ENCODE results near the gene LNPK. TPM values are rescaled to one million over a fixed set of nuclear protein-coding genes. Genes with fewer than 3 reads are reported as not detected.

LNPK gene
- total and polyA plus RNA-seq, 9 donors = 5.4 to 40.3 (median 21.4) TPM

- Histone ChIP-seq H3K4me1 (ENCODE audit: insufficient read depth) (no peaks in the 10 kb centered on the region), H3K36me3 (no peaks in the 10 kb centered on the region), H3K27me3 (no peaks in the 10 kb centered on the region), H3K4me3 (no peak overlapping the region), H3K27ac (no peak overlapping the region), H3K9me3 (no peaks in the 10 kb centered on the region)
- 73 to 82% (median 75%) methylated on average over 6 of the region's 6 CpGs for WGBS, 3 donors
- intact Hi-C loops (cut with DNase I) = no loop called here
- DNase-seq = no peak
- TF ChIP-seq POLR2A (IDR thresholded peaks at IDR 0.05) (no peak), EP300 (IDR thresholded peaks at IDR 0.05) (no peak)
- TF ChIP-seq, protein P1, sequence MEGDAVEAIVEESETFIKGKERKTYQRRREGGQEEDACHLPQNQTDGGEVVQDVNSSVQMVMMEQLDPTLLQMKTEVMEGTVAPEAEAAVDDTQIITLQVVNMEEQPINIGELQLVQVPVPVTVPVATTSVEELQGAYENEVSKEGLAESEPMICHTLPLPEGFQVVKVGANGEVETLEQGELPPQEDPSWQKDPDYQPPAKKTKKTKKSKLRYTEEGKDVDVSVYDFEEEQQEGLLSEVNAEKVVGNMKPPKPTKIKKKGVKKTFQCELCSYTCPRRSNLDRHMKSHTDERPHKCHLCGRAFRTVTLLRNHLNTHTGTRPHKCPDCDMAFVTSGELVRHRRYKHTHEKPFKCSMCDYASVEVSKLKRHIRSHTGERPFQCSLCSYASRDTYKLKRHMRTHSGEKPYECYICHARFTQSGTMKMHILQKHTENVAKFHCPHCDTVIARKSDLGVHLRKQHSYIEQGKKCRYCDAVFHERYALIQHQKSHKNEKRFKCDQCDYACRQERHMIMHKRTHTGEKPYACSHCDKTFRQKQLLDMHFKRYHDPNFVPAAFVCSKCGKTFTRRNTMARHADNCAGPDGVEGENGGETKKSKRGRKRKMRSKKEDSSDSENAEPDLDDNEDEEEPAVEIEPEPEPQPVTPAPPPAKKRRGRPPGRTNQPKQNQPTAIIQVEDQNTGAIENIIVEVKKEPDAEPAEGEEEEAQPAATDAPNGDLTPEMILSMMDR (IDR thresholded peaks at IDR 0.05) = no peak
Observed at GRCh38 chr2:176035013-176035691, 33.1 kb upstream of the LNPK start.

GRCh38 chr2:176027806-176028205, 25.7 kb upstream of the LNPK start:
- intact Hi-C loops (cut with DNase I) = no loop called here
- Histone ChIP-seq H3K4me3 (no peak overlapping the region), H3K36me3 (no peaks in the 10 kb centered on the region), H3K9me3 (no peaks in the 10 kb centered on the region), H3K27me3 (no peaks in the 10 kb centered on the region), H3K27ac (no peak overlapping the region), H3K4me1 (ENCODE audit: insufficient read depth) (no peaks in the 10 kb centered on the region)
- DNase-seq = no peak
- TF ChIP-seq, protein P1 (IDR thresholded peaks at IDR 0.05) = no peak
- TF ChIP-seq EP300 (IDR thresholded peaks at IDR 0.05) (no peak), POLR2A (IDR thresholded peaks at IDR 0.05) (no peak)
- WGBS, 3 donors = 68 to 76% (median 71%) methylated on average over 2 of the region's 2 CpGs

DNA sequence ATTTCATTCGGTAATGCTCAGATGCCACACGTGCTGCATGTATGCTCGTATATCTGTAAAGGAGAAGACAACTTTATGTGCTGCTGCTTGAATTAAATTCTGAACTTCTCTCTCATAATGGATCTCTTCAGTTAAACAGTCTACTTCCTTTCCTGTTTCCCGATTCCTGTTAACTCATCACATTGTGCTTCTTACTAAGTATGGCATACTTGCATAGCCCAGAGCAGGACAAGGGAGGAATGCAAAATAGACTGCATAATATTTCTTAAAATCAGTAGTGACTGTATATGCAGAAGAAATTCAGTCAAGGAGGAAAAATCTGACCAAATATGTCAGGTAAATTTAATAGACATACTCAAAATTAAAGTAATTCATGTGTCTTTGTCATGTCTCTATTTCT, 23.9 kb upstream of the LNPK start:
- TF ChIP-seq EP300 (IDR thresholded peaks at IDR 0.05) (no peak), POLR2A (IDR thresholded peaks at IDR 0.05) (no peak)
- TF ChIP-seq, protein P1 (IDR thresholded peaks at IDR 0.05) = no peak
- intact Hi-C loops (cut with DNase I) = no loop called here
- Histone ChIP-seq H3K36me3 (no peaks in the 10 kb centered on the region), H3K4me3 (no peak overlapping the region), H3K9me3 (no peaks in the 10 kb centered on the region), H3K4me1 (ENCODE audit: insufficient read depth) (no peaks in the 10 kb centered on the region), H3K27ac (no peak overlapping the region), H3K27me3 (no peaks in the 10 kb centered on the region)
- WGBS, 3 donors = 83 to 86% (median 85%) methylated on average over 4 of the region's 4 CpGs
- DNase-seq = no peak

DNA sequence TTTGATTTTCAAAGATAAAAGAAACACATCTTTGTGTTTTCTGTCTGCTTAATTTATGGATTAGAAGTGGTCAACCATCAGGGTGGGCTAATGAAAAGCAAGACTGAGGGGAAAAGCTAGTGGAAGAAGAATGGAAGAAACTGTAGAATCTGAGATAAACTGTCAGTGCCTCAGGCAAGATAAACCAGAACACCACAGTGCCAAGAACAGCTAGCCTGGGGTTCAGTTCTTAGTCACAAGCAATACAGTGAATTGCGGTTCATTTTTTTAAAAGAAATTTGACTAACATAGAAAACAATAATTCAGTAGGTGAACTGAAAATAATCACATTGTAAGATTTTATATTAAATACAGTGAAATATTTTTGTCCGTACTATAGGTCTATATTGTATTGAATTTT, 22.0 kb upstream of the LNPK start:
- Histone ChIP-seq H3K4me3 (no peak overlapping the region), H3K9me3 (no peaks in the 10 kb centered on the region), H3K27ac (no peak overlapping the region), H3K27me3 (no peaks in the 10 kb centered on the region), H3K4me1 (ENCODE audit: insufficient read depth) (no peaks in the 10 kb centered on the region), H3K36me3 (no peaks in the 10 kb centered on the region)
- TF ChIP-seq, protein P1 (IDR thresholded peaks at IDR 0.05) = no peak
- TF ChIP-seq POLR2A (IDR thresholded peaks at IDR 0.05) (no peak), EP300 (IDR thresholded peaks at IDR 0.05) (no peak)
- WGBS, 3 donors = 85 to 87% (median 87%) methylated on average over 2 of the region's 2 CpGs
- no peak for DNase-seq
- intact Hi-C loops (cut with DNase I) = no loop called here

All from ovary (tissue), 9 donors.